Hepatocyte (in vitro differentiated cells): Measurements from ENCODE around the gene PTBP3.

Experiments used
- EZH2 ChIP-seq: fragments of 200-600 bp; sonication (generic); IDR thresholded peaks from 2 replicates; pipeline ENCODE4 v1.6.1; 2016; ENCODE audit warnings: antibody characterized with exemption, mild to moderate bottlenecking, borderline replicate concordance
- TF ChIP-seq, protein P1 (sequence below): fragments of 200-600 bp; sonication (generic); IDR thresholded peaks from 2 replicates; pipeline ENCODE4 v1.5.1; 2016; ENCODE audit warnings: antibody characterized with exemption, mild to moderate bottlenecking; ENCODE audit not compliant: poor library complexity

DNA sequence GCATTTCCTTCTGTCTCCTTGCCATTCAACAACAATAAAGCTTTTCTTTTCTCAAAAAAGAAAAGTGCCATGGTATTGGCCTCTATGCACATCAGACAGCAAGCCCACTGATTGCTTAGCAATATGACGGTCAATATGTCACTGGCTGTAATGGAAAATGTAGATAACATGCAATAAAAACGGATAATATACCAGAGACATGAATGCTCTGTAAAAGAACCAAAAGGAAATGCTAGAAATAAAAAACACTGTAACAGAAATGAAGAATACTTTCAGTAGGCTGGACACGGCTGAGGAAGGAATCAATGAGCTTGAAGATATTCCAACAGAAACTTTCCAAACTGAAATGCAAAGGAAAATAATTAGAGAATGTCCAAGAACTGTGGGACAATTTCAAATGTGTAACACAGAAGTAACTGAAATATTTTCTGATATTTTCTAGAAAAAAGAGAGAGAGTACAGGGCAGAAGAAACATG lies 10.0 kb downstream of the PTBP3 start:
- no peak for TF ChIP-seq EZH2
- TF ChIP-seq, protein P1, sequence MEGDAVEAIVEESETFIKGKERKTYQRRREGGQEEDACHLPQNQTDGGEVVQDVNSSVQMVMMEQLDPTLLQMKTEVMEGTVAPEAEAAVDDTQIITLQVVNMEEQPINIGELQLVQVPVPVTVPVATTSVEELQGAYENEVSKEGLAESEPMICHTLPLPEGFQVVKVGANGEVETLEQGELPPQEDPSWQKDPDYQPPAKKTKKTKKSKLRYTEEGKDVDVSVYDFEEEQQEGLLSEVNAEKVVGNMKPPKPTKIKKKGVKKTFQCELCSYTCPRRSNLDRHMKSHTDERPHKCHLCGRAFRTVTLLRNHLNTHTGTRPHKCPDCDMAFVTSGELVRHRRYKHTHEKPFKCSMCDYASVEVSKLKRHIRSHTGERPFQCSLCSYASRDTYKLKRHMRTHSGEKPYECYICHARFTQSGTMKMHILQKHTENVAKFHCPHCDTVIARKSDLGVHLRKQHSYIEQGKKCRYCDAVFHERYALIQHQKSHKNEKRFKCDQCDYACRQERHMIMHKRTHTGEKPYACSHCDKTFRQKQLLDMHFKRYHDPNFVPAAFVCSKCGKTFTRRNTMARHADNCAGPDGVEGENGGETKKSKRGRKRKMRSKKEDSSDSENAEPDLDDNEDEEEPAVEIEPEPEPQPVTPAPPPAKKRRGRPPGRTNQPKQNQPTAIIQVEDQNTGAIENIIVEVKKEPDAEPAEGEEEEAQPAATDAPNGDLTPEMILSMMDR: no peak
